GM12892 (cell line): Measurements from ENCODE around the gene TFAP2E.

Experiments
- DNase-seq: peaks from one replicate; pipeline ENCODE4 v3.0.0; 2011; ENCODE audit not compliant: insufficient read length
- FAIRE-seq: peaks from 2 replicates; lab custom pipeline; 2011; peaks lifted over from hg19 to GRCh38; lab: Jason Lieb, UNC
- POLR2A ChIP-seq: IDR thresholded peaks from 2 replicates; pipeline ENCODE4 v1.6.1; 2011; ENCODE audit warnings: low read depth, low read length, control low read depth
- POLR2AphosphoS5 ChIP-seq: IDR thresholded peaks from 2 replicates; pipeline ENCODE4 v1.6.1; 2011; ENCODE audit warnings: low read depth, low read length, control low read depth
- TAF1 ChIP-seq: IDR thresholded peaks from 2 replicates; pipeline ENCODE4 v1.6.1; 2011; ENCODE audit warnings: low read depth, mild to moderate bottlenecking, control low read depth, low read length, borderline replicate concordance

Gene TFAP2E

DNA sequence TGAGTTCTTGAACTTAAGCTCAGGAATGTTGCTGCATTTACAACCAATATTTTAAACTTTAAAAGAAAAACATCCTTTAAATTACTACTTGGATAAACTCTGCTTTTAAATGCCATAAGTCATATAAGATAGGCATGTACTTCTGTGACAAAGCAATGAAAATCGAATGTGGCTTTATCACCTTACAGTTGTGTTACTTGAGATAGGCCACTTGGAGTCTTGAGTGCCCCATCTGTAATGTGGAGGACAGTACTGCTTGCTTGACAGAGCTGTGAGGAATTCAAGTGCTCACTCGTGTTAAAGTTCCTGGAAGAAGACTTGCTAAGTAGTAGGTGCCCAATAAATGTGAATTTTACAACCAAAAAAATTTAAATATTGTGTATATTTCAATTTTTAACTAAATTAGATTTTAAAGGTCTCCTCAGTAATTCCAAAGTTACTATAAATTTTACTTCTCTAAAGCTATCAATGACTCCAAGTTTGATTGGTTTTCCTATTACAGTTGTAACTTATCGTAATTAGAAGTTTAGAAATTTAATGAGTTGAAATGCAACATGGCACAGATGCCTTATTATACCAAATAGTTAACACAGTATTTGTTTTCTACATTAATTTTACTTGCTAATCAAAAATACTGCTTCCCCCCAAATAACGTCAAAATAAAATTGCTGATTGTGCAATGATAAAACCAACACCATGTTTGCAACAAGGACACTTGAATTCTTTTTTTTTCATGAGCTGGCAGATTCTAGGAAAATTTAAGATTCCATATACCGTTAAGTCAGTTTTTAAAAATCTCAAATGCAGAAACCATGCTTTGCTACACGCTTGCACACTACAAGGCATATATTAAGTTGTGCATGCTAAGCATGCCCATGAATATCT is 46.4 kb downstream of the TFAP2E start:
- FAIRE-seq (no peak), DNase-seq (no peak)
- no peak for TF ChIP-seq POLR2AphosphoS5
- TF ChIP-seq TAF1, result no peak
- no peak for TF ChIP-seq POLR2A

DNA sequence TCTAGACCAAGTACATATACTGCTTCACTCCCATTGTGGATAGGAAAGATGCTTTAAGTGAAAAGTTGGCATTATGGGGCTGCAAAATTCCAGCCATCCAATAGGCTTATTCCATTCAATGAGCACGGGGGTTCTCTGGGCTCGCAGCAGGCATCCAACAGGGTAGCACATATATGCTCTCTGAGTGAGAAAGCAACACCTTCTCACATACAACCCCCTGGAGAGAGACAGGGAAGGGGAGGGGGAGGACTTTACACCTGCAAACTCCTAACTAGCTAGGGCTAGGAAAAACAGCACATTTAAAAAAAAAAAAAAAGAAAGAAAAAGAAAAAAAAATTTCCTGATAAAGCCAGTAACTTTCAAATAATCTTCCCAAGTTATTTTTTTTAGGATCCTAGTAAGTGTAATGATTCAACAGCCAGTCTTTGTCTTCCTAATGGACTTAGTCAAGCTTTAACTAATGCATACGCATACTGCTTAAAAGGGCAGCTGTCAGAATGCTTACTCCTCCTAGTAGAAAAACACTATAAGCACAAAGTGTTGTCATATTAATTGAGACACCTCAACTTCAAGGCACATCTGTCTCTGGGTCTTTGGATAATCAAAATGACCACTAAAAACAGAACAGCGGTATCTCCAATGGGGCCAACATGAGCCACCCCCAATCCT is 49.5 kb downstream of the TFAP2E start:
- DNase-seq (no peak), FAIRE-seq (no peak)
- no peak for TF ChIP-seq TAF1
- no peak for TF ChIP-seq POLR2AphosphoS5
- no peak for TF ChIP-seq POLR2A

DNA sequence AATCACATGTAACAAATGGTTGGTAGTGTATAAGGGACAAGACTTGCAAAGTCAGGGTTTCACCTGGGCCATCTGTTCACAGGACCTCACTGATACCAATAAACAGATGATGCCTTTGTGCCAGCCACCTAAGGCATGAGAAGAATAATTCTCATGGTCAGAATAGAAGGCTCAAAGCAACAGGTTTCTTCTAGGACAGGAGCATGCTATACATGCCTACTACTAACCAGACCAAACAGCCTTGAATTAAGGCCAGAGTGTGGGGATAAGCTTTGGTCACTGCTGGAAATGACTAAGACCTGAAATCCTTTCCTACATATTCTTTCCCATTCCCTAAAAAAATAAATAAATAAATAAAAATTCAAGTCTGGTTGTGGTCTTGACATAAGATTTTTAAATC is 50.7 kb downstream of the TFAP2E start:
- FAIRE-seq, result no peak
- DNase-seq, result no peak
- TF ChIP-seq TAF1, result no peak
- TF ChIP-seq POLR2A, result no peak
- TF ChIP-seq POLR2AphosphoS5, result no peak

DNA sequence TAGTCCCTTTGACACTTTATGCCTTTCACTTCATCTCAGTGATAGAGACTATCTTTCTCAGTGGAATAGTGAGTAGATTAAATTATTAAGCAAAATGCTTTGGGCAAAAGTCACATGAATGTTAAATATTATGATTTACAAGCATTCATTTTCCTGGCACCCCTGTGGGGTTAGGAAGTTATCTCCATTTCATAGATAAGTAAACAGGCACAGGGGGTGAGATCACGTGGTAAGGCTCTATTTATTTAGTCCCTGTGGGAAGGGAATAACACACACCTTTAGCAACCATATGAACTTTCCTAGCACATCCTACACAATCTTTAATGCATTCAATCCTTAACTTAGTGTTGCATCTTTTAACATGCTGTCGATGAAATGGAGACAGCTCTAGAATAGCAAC is 55.9 kb downstream of the TFAP2E start:
- TF ChIP-seq POLR2AphosphoS5 (no peak), TAF1 (no peak), POLR2A (no peak)
- no peak for FAIRE-seq
- DNase-seq, result no peak

DNA sequence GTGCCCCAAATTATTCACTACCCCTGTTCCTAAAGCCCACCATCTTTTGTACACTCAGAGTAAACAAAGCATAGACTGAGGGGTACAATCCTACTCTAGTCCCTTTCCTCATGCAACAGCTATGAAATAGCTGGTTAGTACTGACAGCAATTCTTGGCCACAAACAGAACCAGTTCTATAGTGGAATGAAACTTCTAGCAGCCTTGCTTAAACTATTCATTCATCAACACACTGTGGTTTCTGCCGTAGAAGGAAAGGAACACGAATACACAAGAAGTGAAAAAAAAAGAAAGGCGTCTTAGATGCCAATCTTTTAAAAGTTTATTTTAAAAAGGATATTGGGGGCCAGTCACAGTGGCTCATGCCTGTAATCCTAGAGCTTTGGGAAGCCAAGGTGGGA is 58.3 kb downstream of the TFAP2E start:
- no peak for FAIRE-seq
- DNase-seq, result no peak
- TF ChIP-seq POLR2A, result no peak
- no peak for TF ChIP-seq TAF1
- TF ChIP-seq POLR2AphosphoS5, result no peak

DNA sequence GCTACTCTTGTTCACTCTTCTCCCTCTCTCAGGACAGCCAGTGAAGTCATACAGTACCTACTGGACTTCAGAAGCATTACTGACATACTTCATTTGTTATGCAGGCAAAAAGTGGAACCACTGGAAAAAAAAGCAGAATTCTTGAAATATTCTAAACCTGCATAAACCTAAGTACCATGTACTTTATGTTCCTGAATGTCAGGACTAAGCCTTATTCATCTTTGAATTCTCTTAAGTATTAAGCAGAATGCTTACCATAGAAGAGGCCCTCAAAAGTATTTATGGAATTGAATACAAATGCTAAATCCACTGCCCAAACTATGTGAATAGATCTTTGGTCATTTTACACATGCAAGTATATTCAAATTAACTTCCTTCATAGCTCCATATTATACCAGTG is 60.4 kb downstream of the TFAP2E start:
- FAIRE-seq, result no peak
- TF ChIP-seq POLR2AphosphoS5, result no peak
- TF ChIP-seq POLR2A, result no peak
- no peak for TF ChIP-seq TAF1
- no peak for DNase-seq

DNA sequence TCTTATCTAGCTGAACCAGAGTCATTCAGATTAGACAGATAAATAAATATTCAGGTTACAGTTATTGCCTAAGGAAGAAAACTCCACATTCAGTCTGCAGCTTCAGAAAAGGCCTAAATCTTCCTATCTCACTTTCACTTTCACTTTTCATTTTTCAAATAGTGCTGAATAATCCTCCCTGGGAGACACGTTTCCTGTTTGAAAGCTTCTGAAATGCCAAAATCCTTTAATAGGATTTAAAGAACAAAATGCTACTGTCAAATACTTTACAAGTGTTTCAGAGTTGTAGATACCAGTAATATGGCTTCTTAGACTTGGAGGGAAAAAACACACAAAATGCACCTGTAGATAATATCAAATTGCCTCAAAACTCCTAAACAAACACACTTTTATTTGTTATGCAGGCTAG is 64.3 kb downstream of the TFAP2E start:
- FAIRE-seq (no peak), DNase-seq (peak; percentile 15)

DNA sequence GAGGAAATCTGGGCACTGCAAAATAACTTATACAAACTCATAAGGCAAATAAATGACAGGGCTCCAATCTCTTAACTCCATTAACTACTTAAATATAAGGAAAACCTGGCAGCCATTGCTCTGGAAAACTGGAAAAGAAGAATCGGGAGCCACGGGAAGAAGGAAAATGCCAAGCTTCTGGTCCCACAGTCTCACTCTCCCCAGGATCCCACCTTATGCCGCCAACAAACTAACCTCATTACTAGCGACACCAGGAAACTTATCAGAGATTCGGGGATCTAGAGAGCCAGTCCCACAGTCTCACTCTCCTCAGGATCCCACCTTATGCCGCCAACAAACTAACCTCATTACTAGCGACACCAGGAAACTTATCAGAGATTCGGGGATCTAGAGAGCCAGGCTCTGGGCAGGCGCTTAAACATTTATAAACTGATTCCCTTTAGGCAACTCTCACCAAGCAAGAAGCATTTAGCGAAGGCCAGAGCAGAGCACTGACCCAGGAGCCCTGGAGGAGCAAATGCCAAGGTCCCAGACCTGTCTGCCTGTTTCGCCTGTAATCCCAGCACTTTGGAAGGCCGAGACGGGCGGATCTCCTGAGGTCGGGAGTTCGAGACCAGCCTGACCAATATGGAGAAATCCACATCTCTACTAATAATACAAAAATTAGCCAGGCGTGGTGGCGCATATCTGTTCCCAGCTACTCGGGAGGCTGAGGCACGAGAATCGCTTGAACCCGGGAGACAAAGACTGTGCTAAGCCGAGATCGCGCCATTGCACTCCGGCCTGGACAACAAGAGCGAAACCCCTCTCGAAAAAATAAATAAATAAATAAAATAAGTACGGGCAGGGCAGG is 67.5 kb downstream of the TFAP2E start:
- FAIRE-seq (no peak), DNase-seq (no peak)
- TF ChIP-seq POLR2AphosphoS5 (no peak), TAF1 (no peak), POLR2A (no peak)

More for the DNA sequence above, 64.3 kb downstream of the TFAP2E start:
- TF ChIP-seq POLR2A (no peak), POLR2AphosphoS5 (no peak), TAF1 (no peak)

DNA sequence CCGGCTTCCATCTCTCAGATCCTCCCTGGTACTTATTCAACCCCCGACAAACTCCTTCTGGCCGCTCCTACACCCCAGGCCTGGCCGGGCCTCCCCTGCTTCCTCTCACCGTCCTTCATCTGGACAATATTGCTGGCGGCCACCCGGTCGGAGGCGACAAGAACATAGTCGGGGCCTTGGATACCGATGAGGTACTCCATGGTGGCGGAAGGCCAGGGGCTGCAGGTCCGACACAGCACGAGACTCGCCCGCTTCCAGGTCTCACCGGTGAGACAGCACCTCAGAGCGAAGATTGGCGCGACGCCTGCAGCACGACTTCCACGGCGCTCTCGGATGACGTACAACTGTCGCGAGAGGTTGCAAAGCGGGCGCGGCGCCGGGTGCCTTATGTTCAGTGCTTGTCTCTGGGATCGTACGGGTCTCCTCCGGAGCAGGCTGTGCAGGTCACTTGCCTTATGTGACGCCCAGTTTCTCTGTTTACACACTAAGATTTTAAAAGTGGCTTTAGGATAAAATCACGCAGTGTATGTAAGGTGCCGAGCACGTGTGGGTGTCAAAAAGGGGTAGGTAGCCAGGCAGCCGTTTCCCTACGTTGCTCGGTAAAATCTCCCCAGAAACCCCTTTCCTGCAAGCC is 68.2 kb downstream of the TFAP2E start, which contains the start of gene PSMB2:
Gene PSMB2 (minus strand): TSS at position 294 of the 634 bp plus-strand sequence. CDS start 94 bp downstream, at position 200.
- FAIRE-seq, result peak; percentile 98
- peak; percentile 75 for DNase-seq
- TF ChIP-seq POLR2A (peak; percentile 98), TAF1 (peak; percentile 80), POLR2AphosphoS5 (peak; percentile 95)

DNA sequence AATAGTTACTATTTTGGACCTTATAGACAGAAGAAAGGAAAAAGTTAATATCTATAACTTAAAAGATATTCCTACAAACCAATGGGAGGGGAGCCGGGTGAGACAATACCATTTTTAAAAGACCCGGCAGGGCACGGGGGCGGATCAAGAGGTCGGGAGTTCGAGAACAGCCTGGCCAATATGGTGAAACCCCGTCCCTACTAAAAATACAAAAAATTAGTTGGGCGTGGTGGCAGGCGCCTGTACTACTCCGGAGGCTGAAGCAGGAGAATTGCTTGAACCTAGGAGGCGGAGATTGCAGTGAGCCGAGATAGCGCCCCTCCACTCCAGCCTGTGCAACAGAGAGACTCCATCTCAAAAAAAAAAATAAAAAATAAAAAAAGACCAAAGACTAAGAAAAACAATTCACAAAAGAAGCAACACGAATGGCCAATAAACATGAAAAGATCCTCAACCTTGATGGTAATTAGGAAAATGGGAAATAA is 69.4 kb downstream of the TFAP2E start:
- TF ChIP-seq TAF1 (no peak), POLR2A (no peak), POLR2AphosphoS5 (no peak)
- FAIRE-seq (no peak), DNase-seq (no peak)

DNA sequence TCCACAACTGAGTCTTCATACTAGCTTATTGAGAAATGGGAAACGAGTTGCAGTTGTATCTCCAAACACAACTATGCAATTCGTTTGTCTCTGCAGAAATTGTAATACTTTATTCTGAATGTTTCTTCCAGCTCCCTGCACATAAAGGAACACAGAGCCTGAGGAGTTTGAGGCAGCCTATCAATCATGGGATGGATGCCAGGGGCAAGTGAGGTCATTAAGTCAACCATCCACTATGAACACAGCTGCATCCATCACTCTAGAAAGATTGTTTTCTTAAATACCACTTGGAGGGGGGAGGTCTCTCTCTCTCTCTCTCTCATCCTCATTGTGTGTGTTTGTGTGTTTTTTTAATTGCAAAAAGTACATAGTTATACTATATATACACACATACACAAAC is 71.1 kb downstream of the TFAP2E start:
- DNase-seq (no peak), FAIRE-seq (no peak)
- TF ChIP-seq POLR2A (no peak), POLR2AphosphoS5 (no peak), TAF1 (no peak)
